Body of pancreas (tissue), 4 donors: ENCODE results near the gene SLC34A3. TPM values are rescaled to one million over a fixed set of nuclear protein-coding genes. Genes with fewer than 3 reads are reported as not detected.

Experiments used
- ATAC-seq: fragments of 150-250 bp; one replicate; pipeline ENCODE4 v1.9.1; 2016
- DNase-seq, 4 donors: peaks; one replicate each; pipeline ENCODE4 v3.0.0-alpha.2; 2019
- H3K27ac ChIP-seq, 4 donors: fragments of 200-600 bp; sonication (generic); 1 replicate in 3 of 4; 2 replicates in 1 of 4; pipeline versions ENCODE4 v1.5.1 to v1.6.1; 2016 to 2019; ENCODE audit warnings: mild to moderate bottlenecking in 1 of 4, mixed read lengths in 1 of 4, moderate library complexity in 1 of 4
- H3K27me3 ChIP-seq, 2 donors: fragments of 200-600 bp; sonication (generic); one replicate each; pipeline ENCODE4 v1.6.0; 2016; ENCODE audit warnings: mild to moderate bottlenecking in 1 of 2
- H3K36me3 ChIP-seq, 2 donors: fragments of 200-600 bp; sonication (generic); replicated peaks in 1 of 2; 2 replicates each; pipeline ENCODE4 v1.5.1; 2016; ENCODE audit warnings: low read depth in 2 of 2; ENCODE audit not compliant: insufficient read depth in 1 of 2
- H3K4me1 ChIP-seq: fragments of 200-600 bp; sonication (generic); one replicate; pipeline ENCODE4 v1.6.0; 2016
- H3K4me3 ChIP-seq, 2 donors: fragments of 200-600 bp; sonication (generic); 1 replicate in 1 of 2; 2 replicates in 1 of 2; pipeline ENCODE4 v1.5.1; 2016 to 2019
- H3K9me3 ChIP-seq, 3 donors: fragments of 200-600 bp; sonication (generic); 1 replicate in 2 of 3; 2 replicates in 1 of 3; pipeline ENCODE4 v1.5.1; 2016
- CTCF ChIP-seq, 7 experiments: fragments of 450-650 bp in 4 of 7; fragments of 200-600 bp in 3 of 7; sonication (generic) in 3 of 7; IDR thresholded peaks; one replicate each; pipeline ENCODE4 v1.5.1; 2016 to 2019; ENCODE audit warnings: antibody characterized with exemption in 7 of 7
- POLR2A ChIP-seq, 3 donors: fragments of 450-650 bp; IDR thresholded peaks; one replicate each; pipeline ENCODE4 v1.6.1; 2016; ENCODE audit warnings: antibody characterized with exemption in 3 of 3, mild to moderate bottlenecking in 2 of 3
- WGBS, 2 donors: methylation state at CpG; one replicate each; pipeline ENCODE4 v1.1.5; 2017; 5-methylcytosine and 5-hydroxymethylcytosine counted together
- intact Hi-C: fragments of 100-400 bp; cut with DNase I; formaldehyde crosslinking; loops from one replicate; pipeline ENCODE4 v1.15.1; 2023
- total RNA-seq, 2 donors: library from RNA; depleted of rRNA; stranded (reverse); fragments of >200 nt; gene quantifications; one replicate each; pipeline ENCODE4 v1.1.0, GENCODE V29; 2016

SLC34A3 gene
- under 1 TPM in 1 of 2 donors, not detected in 1; 0.33 TPM for total RNA-seq

GRCh38 chr9:137230705-137231371 lies at the start of gene SLC34A3:
TSS of gene SLC34A3 (plus strand) at chr9:137230901. CDS start at chr9:137231703, 802 bp downstream.
- H3K4me1 ChIP-seq, result peaks cover 23% of the 10 kb centered on the region
- peaks cover 0 to 24% of the 10 kb centered on the region in 2 donors for H3K27me3 ChIP-seq
- H3K4me3 ChIP-seq, result no peak within 1 kb of the TSS
- no peaks in the 10 kb centered on the region for H3K9me3 ChIP-seq
- WGBS, 2 donors, result 63 to 68% methylated on average over 7 to 14 of the region's 14 CpGs
- no peak for TF ChIP-seq POLR2A (IDR thresholded peaks at IDR 0.05)
- TF ChIP-seq CTCF (IDR thresholded peaks at IDR 0.05), result no peak
- DNase-seq, result no peak
- intact Hi-C loops, result loop anchor here (5.0 kb wide), 2 partner anchors 39 to 114 kb away; no protein-coding TSS in a partner anchor
- ATAC-seq, result no peak
- no peaks in the 10 kb centered on the region for H3K36me3 ChIP-seq
- no peak within 1 kb of the TSS for H3K27ac ChIP-seq

- WGBS, 2 donors, result 92 to 94% methylated on average over 18 to 22 of the region's 22 CpGs
- ATAC-seq (no peak), DNase-seq (no peak)
- H3K9me3 ChIP-seq, result no peaks in the 10 kb centered on the region
- intact Hi-C loops, result loop anchor here (5.0 kb wide), 1 partner anchor 49 kb away; no protein-coding TSS in a partner anchor
- H3K36me3 ChIP-seq, result peaks cover 25 to 40% of the 10 kb centered on the region in 2 donors
- H3K27ac ChIP-seq, result no peak overlapping the region
- H3K27me3 ChIP-seq, result no peaks in the 10 kb centered on the region
- TF ChIP-seq CTCF (IDR thresholded peaks at IDR 0.05), result no peak
- no peak for TF ChIP-seq POLR2A (IDR thresholded peaks at IDR 0.05)
- peaks cover 13% of the 10 kb centered on the region for H3K4me1 ChIP-seq
- H3K4me3 ChIP-seq, result no peak overlapping the region
Measured at GRCh38 chr9:137181680-137182079, 49.0 kb upstream of the SLC34A3 start.

GRCh38 chr9:137182836-137183235 lies 47.9 kb upstream of the SLC34A3 start:
- DNase-seq, result no peak
- H3K4me1 ChIP-seq, result peaks cover 24% of the 10 kb centered on the region
- no peaks in the 10 kb centered on the region for H3K27me3 ChIP-seq
- no peak overlapping the region for H3K27ac ChIP-seq
- intact Hi-C loops, result loop anchor here (5.0 kb wide), 1 partner anchor 51 kb away; no protein-coding TSS in a partner anchor
- WGBS, 2 donors, result 88 to 98% methylated on average over 5 to 14 of the region's 17 CpGs
- H3K36me3 ChIP-seq, result peaks cover 25 to 40% of the 10 kb centered on the region in 2 donors
- H3K9me3 ChIP-seq, result no peaks in the 10 kb centered on the region
- TF ChIP-seq POLR2A (IDR thresholded peaks at IDR 0.05), result no peak
- no peak for TF ChIP-seq CTCF (IDR thresholded peaks at IDR 0.05)
- no peak overlapping the region for H3K4me3 ChIP-seq
- no peak for ATAC-seq

- 87 to 92% methylated on average over 20 to 27 of the region's 27 CpGs for WGBS, 2 donors
- Histone ChIP-seq H3K4me3 (no peak overlapping the region), H3K9me3 (no peaks in the 10 kb centered on the region), H3K4me1 (peaks cover 28% of the 10 kb centered on the region), H3K27me3 (no peaks in the 10 kb centered on the region), H3K36me3 (peaks cover 25 to 38% of the 10 kb centered on the region in 2 donors), H3K27ac (no peak overlapping the region)
- intact Hi-C loops, result loop anchor here (5.0 kb wide), 1 partner anchor 52 kb away; no protein-coding TSS in a partner anchor
- TF ChIP-seq CTCF (IDR thresholded peaks at IDR 0.05) (no peak), POLR2A (IDR thresholded peaks at IDR 0.05) (no peak)
- no peak for ATAC-seq
- no peak for DNase-seq
Measured at GRCh38 chr9:137183980-137184595, 46.6 kb upstream of the SLC34A3 start.
